Measurements from ENCODE around the gene KIRREL2.

Gene KIRREL2

GRCh38 chr19:35845215-35846037 is 11.3 kb upstream of the KIRREL2 start:
- DNase-seq = no peak

- DNase-seq = no peak
Observed at GRCh38 chr19:35846038-35846668, 10.6 kb upstream of the KIRREL2 start.

GRCh38 chr19:35847911-35848310 is 8.8 kb upstream of the KIRREL2 start:
- no peak for DNase-seq

GRCh38 chr19:35848486-35848885 is 8.2 kb upstream of the KIRREL2 start:
- DNase-seq = no peak

GRCh38 chr19:35848919-35849505 is 7.7 kb upstream of the KIRREL2 start:
- no peak for DNase-seq

GRCh38 chr19:35851213-35852028 is 5.3 kb upstream of the KIRREL2 start:
- no peak for DNase-seq

GRCh38 chr19:35852029-35852780 is 4.5 kb upstream of the KIRREL2 start, which contains the start of gene NPHS1:
NPHS1 (minus strand) TSS chr19:35852504; CDS start chr19:35851837, 667 bp downstream.
- DNase-seq = no peak

GRCh38 chr19:35853038-35853756 is 3.5 kb upstream of the KIRREL2 start:
- no peak for DNase-seq

- DNase-seq = no peak
Observed at GRCh38 chr19:35858311-35858710, 1.6 kb downstream of the KIRREL2 start.

- no peak for DNase-seq
Observed at GRCh38 chr19:35859414-35859813, 2.7 kb downstream of the KIRREL2 start.

- no peak for DNase-seq
Observed at GRCh38 chr19:35860436-35860817, 3.7 kb downstream of the KIRREL2 start.

- DNase-seq = no peak
Observed at GRCh38 chr19:35860818-35861639, 4.3 kb downstream of the KIRREL2 start.

GRCh38 chr19:35861640-35862160 is 5.0 kb downstream of the KIRREL2 start:
- no peak for DNase-seq

- no peak for DNase-seq
Observed at GRCh38 chr19:35862528-35862927, 5.8 kb downstream of the KIRREL2 start.

- no peak for DNase-seq
Observed at GRCh38 chr19:35863018-35863417, 6.3 kb downstream of the KIRREL2 start.

- peak; percentile 75 for DNase-seq
Observed at GRCh38 chr19:35868172-35868822, 11.6 kb downstream of the KIRREL2 start, which contains the start of gene APLP1. APLP1 (plus strand) TSS chr19:35868574; CDS start chr19:35868637, 63 bp downstream.

GRCh38 chr19:35868823-35869326 is 12.2 kb downstream of the KIRREL2 start:
- DNase-seq = no peak

GRCh38 chr19:35869327-35870123 is 12.8 kb downstream of the KIRREL2 start:
- DNase-seq = peak; percentile 92

Measured in activated CD4-positive, alpha-beta T cell treated with anti-CD3 and anti-CD28 coated beads, Interleukin-2, Interleukin-6, amounts not matched to agents 100 ng/mL and 50 ng/mL, durations not matched to agents 16 hours and 8 hours (primary cell).